Nasal cavity respiratory epithelium epithelial cell of viscerocranial mucosa (primary cell): Measurements from ENCODE around the gene LRCH4. TPM values are rescaled to one million over a fixed set of nuclear protein-coding genes. Genes with fewer than 3 reads are reported as not detected.

Experiments used
- total RNA-seq: library from RNA; depleted of rRNA; stranded (reverse); fragments of >200 nt; gene quantifications from 2 replicates; pipeline ENCODE4 v1.2.3, GENCODE V29; 2014

The LRCH4 gene, protein sequence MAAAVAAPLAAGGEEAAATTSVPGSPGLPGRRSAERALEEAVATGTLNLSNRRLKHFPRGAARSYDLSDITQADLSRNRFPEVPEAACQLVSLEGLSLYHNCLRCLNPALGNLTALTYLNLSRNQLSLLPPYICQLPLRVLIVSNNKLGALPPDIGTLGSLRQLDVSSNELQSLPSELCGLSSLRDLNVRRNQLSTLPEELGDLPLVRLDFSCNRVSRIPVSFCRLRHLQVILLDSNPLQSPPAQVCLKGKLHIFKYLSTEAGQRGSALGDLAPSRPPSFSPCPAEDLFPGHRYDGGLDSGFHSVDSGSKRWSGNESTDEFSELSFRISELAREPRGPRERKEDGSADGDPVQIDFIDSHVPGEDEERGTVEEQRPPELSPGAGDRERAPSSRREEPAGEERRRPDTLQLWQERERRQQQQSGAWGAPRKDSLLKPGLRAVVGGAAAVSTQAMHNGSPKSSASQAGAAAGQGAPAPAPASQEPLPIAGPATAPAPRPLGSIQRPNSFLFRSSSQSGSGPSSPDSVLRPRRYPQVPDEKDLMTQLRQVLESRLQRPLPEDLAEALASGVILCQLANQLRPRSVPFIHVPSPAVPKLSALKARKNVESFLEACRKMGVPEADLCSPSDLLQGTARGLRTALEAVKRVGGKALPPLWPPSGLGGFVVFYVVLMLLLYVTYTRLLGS
- 5.1 and 8.5 TPM in 2 replicates for total RNA-seq

DNA sequence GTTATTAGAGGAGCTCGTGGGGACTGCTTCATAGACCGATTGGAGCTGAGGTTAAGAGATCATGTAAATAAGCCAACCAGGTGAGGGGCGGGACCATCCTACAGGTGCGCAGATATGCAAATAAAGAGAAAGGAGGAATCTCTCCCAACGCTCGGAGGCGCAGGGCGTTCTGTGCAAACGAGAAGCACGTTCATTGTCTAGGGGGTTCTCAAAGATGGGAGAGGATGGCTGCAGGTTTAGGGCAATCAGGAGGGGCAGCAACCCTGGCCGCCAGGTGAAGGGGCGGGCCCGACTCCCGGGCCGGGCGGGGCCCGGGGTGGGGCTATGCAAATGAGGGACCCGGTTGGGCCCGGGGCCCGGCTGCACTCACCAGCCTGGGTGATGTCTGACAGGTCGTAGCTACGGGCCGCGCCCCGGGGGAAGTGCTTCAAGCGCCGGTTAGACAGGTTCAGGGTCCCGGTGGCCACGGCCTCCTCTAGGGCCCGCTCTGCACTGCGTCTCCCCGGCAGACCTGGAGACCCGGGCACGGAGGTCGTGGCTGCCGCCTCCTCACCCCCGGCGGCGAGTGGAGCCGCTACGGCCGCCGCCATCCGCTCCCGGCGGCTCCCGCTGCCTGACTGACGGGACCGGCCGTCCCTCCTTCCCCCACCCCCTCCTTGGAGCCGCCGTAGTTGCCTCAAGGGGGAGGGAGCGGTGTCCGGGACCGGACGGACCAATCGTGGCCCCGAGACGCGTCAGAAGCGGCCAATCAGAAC, at the start of gene LRCH4:
LRCH4 (minus strand) TSS at position 619 of the 755 bp plus-strand sequence; CDS start at position 590, 29 bp downstream.

DNA sequence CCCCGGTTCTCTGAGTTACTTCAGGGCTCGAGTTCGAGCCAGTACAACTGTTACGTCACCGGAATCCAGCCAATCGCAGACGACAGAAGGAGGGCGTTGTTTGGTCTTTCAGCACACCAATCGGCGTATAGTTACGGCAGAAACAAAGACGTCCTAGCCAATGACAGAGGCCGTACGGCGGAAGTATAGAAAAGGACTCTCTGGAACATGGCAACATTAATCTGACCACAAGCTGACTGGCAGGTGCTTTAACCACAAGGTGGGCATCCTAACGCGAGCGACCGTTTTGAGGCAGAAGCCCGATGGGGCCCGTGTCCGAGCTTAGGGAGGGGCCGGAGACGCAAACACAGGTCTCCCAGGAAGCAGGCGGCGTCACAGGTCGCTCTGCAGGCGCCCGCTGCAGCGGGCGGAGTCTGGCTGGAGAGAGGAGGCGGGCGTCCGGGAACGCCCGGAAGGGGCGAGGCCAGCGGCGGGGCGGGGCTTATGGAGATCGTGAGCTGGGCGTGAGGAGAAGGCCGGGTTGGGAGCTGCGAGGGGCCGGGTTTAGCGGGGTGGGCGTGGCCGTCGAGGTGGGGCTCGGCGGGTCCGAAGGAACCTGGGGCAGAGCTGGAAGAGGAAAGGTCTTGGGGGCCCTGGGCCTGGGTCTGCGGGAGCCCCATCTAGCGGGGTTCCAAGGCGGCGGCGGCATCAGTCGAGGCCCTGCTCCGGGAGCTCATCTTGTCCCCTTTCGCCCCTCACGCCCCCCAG, 26.2 kb upstream of the LRCH4 start, which contains the start of gene MOSPD3:
MOSPD3 (plus strand) TSS at position 558 of the 747 bp plus-strand sequence. CDS start 252 bp downstream, outside the sequence.

DNA sequence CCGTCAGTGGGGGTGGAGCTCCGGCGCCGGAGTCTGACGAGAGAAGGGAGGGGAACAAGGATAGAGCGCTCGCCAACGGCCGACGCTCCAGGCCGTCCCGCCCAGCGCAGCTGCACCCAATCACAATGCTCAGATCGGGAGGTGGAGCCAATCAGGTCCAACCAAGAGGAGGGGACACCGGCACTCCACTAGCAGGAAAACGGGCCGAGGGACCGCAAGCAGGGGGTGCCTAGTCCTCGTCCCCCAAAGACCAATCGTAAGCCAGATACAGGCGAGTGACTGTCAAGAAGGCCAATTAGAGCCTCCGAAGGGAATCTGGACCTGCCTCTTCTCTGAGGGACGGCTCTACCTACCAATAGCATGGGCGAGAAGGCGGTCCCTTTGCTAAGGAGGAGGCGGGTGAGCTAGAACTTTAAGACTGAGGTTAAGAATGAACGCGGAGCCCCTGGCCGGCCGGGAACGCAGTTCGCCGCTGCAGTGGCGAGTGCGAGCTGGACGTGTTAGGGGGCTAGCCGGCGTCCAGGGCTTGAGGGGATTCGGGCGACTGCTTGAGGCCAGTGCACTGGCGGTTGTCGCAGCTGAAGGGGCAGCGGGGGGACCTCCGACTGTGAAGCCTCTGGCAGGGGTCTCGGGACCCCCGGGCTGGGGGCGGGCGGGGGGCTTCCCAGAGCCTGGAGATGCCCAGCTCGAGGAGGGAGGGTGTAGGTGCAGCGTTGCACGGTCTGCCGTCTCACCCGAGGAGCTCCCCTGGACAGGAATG, 517 bp upstream of the LRCH4 start, which contains the start of gene FBXO24:
FBXO24 (plus strand) TSS at position 63 of the 760 bp plus-strand sequence; CDS start at position 361, 298 bp downstream.

DNA sequence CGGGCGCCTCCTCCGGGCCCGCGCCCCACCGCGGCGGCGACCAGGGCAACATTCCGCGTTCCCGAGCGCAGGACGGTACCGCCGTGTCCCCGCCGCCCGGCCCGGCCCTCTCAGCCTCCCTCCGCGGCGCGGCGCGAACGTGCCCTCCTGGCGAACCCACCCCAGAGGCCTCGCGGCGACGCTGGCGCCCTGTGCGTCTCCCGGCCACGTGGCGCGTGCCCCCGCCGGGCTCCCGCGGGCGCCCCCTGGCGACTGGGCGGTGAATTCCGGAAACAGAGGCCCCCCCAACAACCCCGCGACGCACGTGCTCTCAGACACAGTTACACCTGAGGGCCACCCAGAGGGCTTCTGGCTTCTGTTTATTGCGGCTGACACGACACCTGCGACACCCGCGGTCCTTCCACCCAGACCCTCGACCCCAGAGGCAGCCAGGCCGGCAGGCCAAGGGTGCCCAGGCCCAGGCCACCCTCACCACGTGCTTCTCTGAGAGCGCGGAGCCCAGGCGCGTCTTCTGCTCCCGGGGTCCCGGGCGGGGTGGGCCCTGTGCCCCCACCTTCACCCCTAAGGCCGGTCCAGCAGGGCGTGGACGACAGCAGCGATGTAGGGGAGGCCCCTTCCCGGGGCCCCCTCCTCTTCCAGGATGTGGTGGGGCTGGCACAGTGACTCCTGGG, 12.1 kb downstream of the LRCH4 start, which contains the start of gene SAP25:
SAP25 (minus strand) TSS at position 210 of the 671 bp plus-strand sequence; CDS start at position 52, 158 bp downstream.

DNA sequence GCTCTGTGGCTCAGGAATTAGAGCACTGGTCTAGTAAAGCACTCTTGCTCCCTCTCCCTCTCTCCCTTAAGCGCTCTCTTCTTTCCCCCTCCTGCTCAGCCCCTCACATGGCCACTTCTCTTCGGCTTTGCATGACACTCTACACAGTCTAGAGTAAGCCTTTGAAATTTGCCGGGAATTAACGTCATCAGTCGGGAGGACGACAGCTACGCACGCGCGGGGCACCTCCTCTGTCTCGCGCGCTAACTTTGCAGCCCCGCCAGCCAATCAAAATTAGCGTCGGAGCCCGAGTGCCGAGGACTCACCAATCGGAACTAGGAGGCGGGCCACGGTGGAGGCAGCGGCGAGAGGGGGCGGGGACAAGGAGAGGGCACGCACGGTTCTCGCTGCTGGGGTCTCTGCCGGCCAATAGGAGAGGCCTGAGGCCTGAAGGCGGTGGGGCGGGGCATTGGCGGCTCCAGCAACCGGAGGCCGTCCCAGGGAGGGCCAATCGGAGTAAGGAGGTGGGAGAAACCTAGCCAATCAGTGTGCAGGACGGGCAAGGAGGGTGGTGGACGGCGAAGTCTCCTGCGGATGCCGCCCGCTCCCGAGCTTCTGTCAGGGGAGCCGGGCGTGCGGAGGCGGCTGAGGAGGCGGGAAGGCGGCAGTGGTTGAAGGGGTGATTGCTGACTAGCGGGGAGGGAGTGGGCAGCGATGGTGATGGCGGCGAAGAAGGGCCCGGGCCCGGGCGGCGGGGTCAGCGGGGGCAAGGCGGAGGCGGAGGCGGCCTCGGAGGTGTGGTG, 47.1 kb downstream of the LRCH4 start, which contains the start of gene AGFG2:
AGFG2 (plus strand) TSS at position 550 of the 782 bp plus-strand sequence; CDS start at position 694, 144 bp downstream.

Other genes starting within 250 kb of the LRCH4 start
- gene PILRB, start 228.0 kb downstream of the LRCH4 start, total RNA-seq = 2.7 and 9.3 TPM in 2 replicates
- gene PILRA, start 212.6 kb downstream of the LRCH4 start, total RNA-seq = under 0.01 and 0.14 TPM in 2 replicates
- 3.3 and 5.5 TPM in 2 replicates for gene ZCWPW1, start 157.4 kb downstream of the LRCH4 start, total RNA-seq
- gene MEPCE, start 156.3 kb downstream of the LRCH4 start, total RNA-seq = 24.7 and 27.3 TPM in 2 replicates
- gene PPP1R35, start 149.6 kb downstream of the LRCH4 start, total RNA-seq = 13.9 and 33.2 TPM in 2 replicates
- 0.34 and 0.43 TPM in 2 replicates for gene SPACDR, start 121.9 kb downstream of the LRCH4 start, total RNA-seq
- gene TSC22D4, start 106.9 kb downstream of the LRCH4 start, total RNA-seq = 12.0 and 22.6 TPM in 2 replicates
- gene NYAP1, start 102.2 kb downstream of the LRCH4 start, total RNA-seq = 0.34 and 0.64 TPM in 2 replicates
- gene AGFG2, start 46.9 kb downstream of the LRCH4 start, total RNA-seq = 3.4 and 6.7 TPM in 2 replicates
- not detected in 2 replicates for gene SAP25, start 12.2 kb downstream of the LRCH4 start, total RNA-seq
- gene FBXO24, start 199 bp upstream of the LRCH4 start, total RNA-seq = 0.21 and 0.34 TPM in 2 replicates
- gene PCOLCE, start 16.2 kb upstream of the LRCH4 start, total RNA-seq = 0.57 TPM in 1 of 2 replicates, not detected in the other
- 1.0 and 3.1 TPM in 2 replicates for gene MOSPD3, start 26.4 kb upstream of the LRCH4 start, total RNA-seq
- under 0.01 and 0.14 TPM in 2 replicates for gene TFR2, start 55.4 kb upstream of the LRCH4 start, total RNA-seq
- not detected in 2 replicates for gene ACTL6B, start 70.3 kb upstream of the LRCH4 start, total RNA-seq
- 82.7 and 130 TPM in 2 replicates for gene GNB2, start 87.6 kb upstream of the LRCH4 start, total RNA-seq
- 10.3 and 16.4 TPM in 2 replicates for gene GIGYF1, start 108.1 kb upstream of the LRCH4 start, total RNA-seq
- 32.2 and 39.6 TPM in 2 replicates for gene POP7, start 120.0 kb upstream of the LRCH4 start, total RNA-seq
- gene EPO, start 134.3 kb upstream of the LRCH4 start, total RNA-seq = not detected in 2 replicates
- not detected in 2 replicates for gene ZAN, start 147.5 kb upstream of the LRCH4 start, total RNA-seq
- gene EPHB4, start 241.4 kb upstream of the LRCH4 start, total RNA-seq = 125 and 255 TPM in 2 replicates